Stimulated activated CD8-positive, alpha-beta memory T cell treated with anti-CD3 and anti-CD28 coated beads, Interleukin-7, amount 100 ng/mL, for 48 hours (primary cell): Measurements from ENCODE around the gene UCKL1.

ENCODE experiments used
- DNase-seq, 2 donors: peaks; one replicate each; pipeline ENCODE4 v3.0.0-alpha.2; 2020; ENCODE audit warnings: low read depth in 1 of 2; ENCODE audit errors: extremely low read depth in 1 of 2

Gene UCKL1

DNA sequence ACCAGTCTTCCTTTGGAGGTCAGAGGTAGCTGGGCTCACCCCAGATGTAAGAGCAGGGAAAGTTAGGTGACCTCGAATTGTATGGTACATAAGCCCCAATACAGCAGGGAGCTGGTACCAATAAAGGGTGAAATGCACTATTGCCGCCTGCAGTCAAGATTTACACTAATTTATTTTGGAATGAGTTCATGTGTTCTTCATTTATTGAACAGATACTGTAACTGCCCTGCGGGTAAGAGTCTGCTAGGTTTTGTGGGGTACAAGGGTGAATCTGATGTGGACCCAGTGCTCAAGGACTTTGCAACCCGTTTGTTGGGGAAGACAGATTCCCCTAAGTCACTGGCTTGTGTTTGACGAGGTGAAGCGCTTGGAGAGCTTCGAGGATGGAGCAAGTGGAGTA, 63.8 kb downstream of the UCKL1 start:
- DNase-seq: no peak

- DNase-seq: no peak
These were observed 64.9 kb downstream of the UCKL1 start for GRCh38 chr20:63891061-63892002.

GRCh38 chr20:63890616-63891015, 65.6 kb downstream of the UCKL1 start:
- DNase-seq: no peak

DNA sequence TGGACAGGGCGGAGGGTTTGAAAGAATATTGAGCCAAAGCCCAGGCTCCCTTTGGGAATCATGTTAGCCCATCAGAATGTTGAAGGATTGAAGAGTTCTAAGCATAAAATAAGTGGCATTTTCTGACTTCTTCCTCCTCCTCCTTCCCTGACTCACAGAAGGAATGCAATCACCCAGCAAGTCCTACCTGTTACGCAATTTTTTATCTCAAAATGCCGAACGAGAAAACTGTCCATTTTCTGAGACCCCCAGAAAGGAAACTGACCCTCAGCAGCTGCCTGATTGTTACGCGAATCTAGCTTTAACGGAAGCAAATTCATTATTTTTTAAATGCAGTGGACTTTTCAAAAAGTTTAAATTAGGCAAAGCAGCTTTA, 66.0 kb downstream of the UCKL1 start:
- DNase-seq: no peak
